Measurements from ENCODE around the gene PTDSS2.

PTDSS2 gene

GRCh38 chr11:492427-493226 is 42.5 kb downstream of the PTDSS2 start:
- DNase-seq (ENCODE audit: low spot score), result no peak

GRCh38 chr11:494761-495536 is 44.9 kb downstream of the PTDSS2 start:
- DNase-seq (ENCODE audit: low spot score), result no peak

GRCh38 chr11:495537-495931 is 45.5 kb downstream of the PTDSS2 start:
- DNase-seq (ENCODE audit: low spot score), result no peak

- no peak for DNase-seq (ENCODE audit: low spot score)
Measured at GRCh38 chr11:496834-497564, 46.9 kb downstream of the PTDSS2 start.

- DNase-seq (ENCODE audit: low spot score), result no peak
Measured at GRCh38 chr11:497565-498296, 47.7 kb downstream of the PTDSS2 start.

GRCh38 chr11:498297-499181 is 48.5 kb downstream of the PTDSS2 start:
- no peak for DNase-seq (ENCODE audit: low spot score)

- no peak for DNase-seq (ENCODE audit: low spot score)
Measured at GRCh38 chr11:499201-500076, 49.4 kb downstream of the PTDSS2 start.

- DNase-seq (ENCODE audit: low spot score), result no peak
Measured at GRCh38 chr11:501001-501682, 51.1 kb downstream of the PTDSS2 start.

- DNase-seq (ENCODE audit: low spot score), result no peak
Measured at GRCh38 chr11:501683-502287, 51.7 kb downstream of the PTDSS2 start.

- DNase-seq (ENCODE audit: low spot score), result no peak
Measured at GRCh38 chr11:502288-503178, 52.5 kb downstream of the PTDSS2 start.

- DNase-seq (ENCODE audit: low spot score), result no peak
Measured at GRCh38 chr11:503179-503981, 53.3 kb downstream of the PTDSS2 start.

GRCh38 chr11:504053-504993 is 54.2 kb downstream of the PTDSS2 start:
- DNase-seq (ENCODE audit: low spot score), result no peak

GRCh38 chr11:504994-505344 is 54.9 kb downstream of the PTDSS2 start:
- DNase-seq (ENCODE audit: low spot score), result no peak

- peak; percentile 99 for DNase-seq (ENCODE audit: low spot score)
Measured at GRCh38 chr11:506238-506994, 56.3 kb downstream of the PTDSS2 start.
